ENCODE data around the gene PLBD1.

PLBD1 gene, protein sequence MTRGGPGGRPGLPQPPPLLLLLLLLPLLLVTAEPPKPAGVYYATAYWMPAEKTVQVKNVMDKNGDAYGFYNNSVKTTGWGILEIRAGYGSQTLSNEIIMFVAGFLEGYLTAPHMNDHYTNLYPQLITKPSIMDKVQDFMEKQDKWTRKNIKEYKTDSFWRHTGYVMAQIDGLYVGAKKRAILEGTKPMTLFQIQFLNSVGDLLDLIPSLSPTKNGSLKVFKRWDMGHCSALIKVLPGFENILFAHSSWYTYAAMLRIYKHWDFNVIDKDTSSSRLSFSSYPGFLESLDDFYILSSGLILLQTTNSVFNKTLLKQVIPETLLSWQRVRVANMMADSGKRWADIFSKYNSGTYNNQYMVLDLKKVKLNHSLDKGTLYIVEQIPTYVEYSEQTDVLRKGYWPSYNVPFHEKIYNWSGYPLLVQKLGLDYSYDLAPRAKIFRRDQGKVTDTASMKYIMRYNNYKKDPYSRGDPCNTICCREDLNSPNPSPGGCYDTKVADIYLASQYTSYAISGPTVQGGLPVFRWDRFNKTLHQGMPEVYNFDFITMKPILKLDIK

DNA sequence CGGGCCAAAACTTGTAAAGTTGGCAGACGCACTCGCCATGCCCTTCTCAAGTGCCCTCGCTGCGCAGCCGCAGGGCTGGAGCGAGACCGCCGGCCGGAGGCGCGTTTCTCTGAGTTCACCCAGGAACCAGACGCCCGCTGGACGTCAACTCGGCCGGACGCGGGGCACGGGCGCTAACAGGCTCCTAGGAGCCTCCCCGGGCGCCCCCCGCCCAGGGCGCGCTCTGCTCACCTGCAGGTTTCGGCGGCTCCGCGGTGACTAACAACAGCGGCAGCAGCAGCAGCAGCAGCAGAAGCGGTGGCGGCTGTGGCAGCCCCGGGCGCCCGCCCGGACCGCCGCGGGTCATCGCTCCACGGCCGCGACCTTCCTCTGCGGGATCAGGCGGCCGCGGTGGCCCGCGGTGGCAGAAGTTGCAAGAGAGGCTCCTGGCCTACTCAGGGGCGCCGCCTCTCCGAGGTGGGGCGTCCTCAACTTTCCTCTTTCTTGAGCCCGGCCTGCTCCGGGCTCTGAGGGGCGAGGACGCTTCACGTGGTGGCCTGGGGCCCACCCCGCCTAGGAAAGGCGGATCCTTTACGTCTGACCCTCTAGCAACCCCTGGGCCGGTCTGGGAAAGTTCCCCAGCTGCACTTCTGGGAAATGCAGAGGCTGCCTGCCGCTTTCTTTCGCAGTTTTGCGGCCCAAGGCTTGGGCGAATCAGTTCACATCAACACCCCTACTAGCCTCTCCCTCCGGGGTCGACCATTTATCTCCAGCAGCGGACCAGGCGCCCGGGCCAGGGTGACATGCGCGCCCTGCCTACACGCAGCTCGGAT is at the start of gene PLBD1:
TSS of gene PLBD1 (minus strand) at position 533 of the 812 bp plus-strand sequence. CDS start at position 346, 187 bp downstream.
- DNase-seq (ENCODE audit: insufficient read length, low spot score) = no peak
- TF ChIP-seq CTCF (IDR thresholded peaks at IDR 0.05; ENCODE audit: insufficient read depth, missing control alignments) = no peak
- no peak for FAIRE-seq

- FAIRE-seq (no peak), DNase-seq (ENCODE audit: insufficient read length, low spot score) (no peak)
- TF ChIP-seq CTCF (IDR thresholded peaks at IDR 0.05; ENCODE audit: insufficient read depth, missing control alignments) = no peak
Measured at GRCh38 chr12:14614704-14615121, 47.0 kb upstream of the PLBD1 start.

GRCh38 chr12:14613718-14614117 is 46.0 kb upstream of the PLBD1 start:
- FAIRE-seq (no peak), DNase-seq (ENCODE audit: insufficient read length, low spot score) (no peak)
- TF ChIP-seq CTCF (IDR thresholded peaks at IDR 0.05; ENCODE audit: insufficient read depth, missing control alignments) = no peak

DNA sequence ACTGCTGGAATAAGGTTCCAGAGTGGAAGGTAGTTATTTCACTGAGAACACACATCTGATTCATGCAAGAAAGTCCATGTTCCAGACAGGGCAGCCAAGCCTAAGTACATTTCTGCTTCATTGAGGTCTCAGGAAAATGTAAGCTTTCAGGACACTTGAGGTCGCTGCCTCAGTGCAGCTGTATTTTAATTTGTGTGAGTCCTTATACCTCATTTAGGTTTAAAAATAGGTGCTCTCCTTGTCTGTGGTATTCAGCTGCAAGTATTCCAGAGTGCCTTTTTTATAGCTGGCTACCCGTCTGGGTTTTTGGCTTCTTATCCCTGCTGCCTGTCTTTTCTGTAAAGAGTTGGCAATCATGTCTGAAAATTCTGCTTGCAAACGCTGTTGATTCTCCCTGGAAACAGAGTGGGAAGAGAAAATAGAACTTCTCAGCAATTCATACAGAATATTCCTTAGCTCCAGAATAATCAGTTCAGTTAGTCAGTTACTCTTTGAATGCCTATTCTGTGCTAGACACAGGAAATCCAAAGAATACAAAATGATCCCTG is 45.3 kb upstream of the PLBD1 start:
- TF ChIP-seq CTCF (IDR thresholded peaks at IDR 0.05; ENCODE audit: insufficient read depth, missing control alignments) = no peak
- FAIRE-seq (no peak), DNase-seq (ENCODE audit: insufficient read length, low spot score) (no peak)

DNA sequence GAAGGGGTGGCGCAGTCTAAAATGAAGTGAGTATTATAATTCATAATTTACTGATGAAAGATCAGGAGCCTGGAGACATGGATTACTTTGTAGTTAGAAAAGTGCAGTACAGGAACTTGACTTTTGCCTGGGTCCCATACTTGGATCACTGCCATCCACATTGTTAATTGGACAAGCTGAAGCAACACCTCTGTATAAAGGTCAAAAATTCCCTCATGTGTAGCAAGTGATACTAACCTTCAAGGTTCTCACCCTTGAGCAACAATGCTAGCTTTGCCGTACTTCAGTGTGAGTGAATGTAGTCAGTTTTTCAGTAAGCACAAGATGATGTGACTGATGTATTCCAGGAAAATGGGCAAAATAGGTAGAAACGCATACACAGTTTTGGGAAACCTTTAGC is 44.6 kb upstream of the PLBD1 start:
- TF ChIP-seq CTCF (IDR thresholded peaks at IDR 0.05; ENCODE audit: insufficient read depth, missing control alignments) = no peak
- DNase-seq (ENCODE audit: insufficient read length, low spot score) (no peak), FAIRE-seq (no peak)

DNA sequence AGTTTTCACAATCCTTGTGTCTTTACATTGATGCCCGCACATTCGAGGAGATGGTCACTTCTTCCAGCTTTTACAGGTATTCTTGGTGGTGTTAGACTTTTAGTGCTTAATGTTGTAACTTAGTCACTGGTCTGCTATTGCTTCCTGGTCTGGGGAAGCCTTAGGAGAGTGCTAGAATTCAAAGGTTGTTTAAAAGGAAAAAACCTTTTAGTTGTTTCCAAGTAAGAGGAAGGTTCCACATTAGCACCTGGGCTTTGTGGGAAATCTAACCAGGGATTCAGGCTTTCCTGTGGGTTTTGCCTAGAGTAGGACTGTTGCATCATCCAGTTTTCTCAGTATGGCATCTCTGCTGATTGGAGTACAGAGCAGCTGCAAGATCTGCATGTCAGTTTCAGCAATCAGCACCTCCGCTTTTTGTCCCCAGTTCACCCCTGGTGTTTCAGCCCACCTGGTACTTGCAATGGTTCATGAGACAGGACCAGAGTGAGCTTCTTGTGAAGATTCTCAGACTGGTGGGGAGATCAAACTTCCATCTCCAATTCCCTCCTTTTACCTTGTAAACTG is 44.0 kb upstream of the PLBD1 start:
- no peak for TF ChIP-seq CTCF (IDR thresholded peaks at IDR 0.05; ENCODE audit: insufficient read depth, missing control alignments)
- FAIRE-seq = no peak

More for the DNA sequence above, 44.0 kb upstream of the PLBD1 start:
- no peak for DNase-seq (ENCODE audit: insufficient read length, low spot score)

All from D721Med (cell line).